ENCODE data around the gene FMN1. TPM values are rescaled to one million over a fixed set of nuclear protein-coding genes. Genes with fewer than 3 reads are reported as not detected.
"Not testable (repeated sequence)": the region's sequence is repeated elsewhere in the genome, so short reads cannot be mapped to it uniquely, and the experiment has no call there.

Gene FMN1
- total RNA-seq, 1 experiment from 2014 or later: 1.4 TPM

GRCh38 chr15:32852017-32852416 is 342.5 kb downstream of the FMN1 start:
- DNase-seq (ENCODE audit: low read depth): no peak
- in situ Hi-C loops (cut with HindIII; ENCODE audit: low pct_unique_long_range_greater_than_20kb, low sequenced_read_pairs): no loop called here

DNA sequence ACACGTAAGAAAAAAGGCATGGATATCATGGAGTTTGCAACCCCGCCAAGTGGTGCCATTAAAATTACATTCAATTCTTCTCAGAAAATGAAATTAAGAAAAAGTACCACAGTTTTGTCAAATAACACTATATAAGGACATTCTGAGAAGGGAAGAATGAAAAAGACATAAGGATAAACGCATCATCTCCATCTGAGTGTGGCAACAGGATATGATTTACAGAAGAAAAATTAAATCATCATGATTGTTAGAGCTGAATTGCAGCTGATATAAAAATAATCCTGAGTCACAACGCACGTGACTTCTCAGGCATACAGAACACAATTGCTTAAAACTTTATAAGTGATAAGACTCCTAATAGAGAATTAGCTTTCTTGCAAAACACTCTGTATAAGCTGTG is 342.9 kb downstream of the FMN1 start:
- in situ Hi-C loops (cut with HindIII; ENCODE audit: low pct_unique_long_range_greater_than_20kb, low sequenced_read_pairs): no loop called here
- no peak for DNase-seq (ENCODE audit: low read depth)

- peak; percentile 81 for DNase-seq (ENCODE audit: low read depth)
- in situ Hi-C loops (cut with HindIII; ENCODE audit: low pct_unique_long_range_greater_than_20kb, low sequenced_read_pairs): no loop called here
These were observed 344.5 kb downstream of the FMN1 start for GRCh38 chr15:32849769-32850668.

DNA sequence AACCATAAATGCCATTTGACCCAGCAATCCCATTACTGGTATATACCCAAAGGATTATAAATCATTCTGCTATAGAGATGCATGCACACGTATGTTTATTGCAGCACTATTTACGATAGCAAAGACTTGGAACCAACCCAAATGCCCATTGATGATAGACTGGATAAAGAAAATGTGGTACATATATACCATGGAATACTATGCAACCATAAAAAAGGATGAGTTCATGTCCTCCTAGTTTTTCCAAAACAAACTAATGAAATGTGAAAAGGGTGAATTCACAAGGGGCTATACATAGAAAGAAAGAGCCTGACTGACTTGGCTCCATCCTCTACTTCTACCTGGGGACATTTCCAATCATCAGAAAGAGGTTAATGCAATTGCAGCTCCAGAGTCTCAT is 347.8 kb downstream of the FMN1 start:
- in situ Hi-C loops (cut with HindIII; ENCODE audit: low pct_unique_long_range_greater_than_20kb, low sequenced_read_pairs): not testable (repeated sequence)

GRCh38 chr15:32844118-32844711 is 350.3 kb downstream of the FMN1 start:
- in situ Hi-C loops (cut with HindIII; ENCODE audit: low pct_unique_long_range_greater_than_20kb, low sequenced_read_pairs): no loop called here
- no peak for DNase-seq (ENCODE audit: low read depth)

More for the DNA sequence above, 347.8 kb downstream of the FMN1 start:
- not testable (repeated sequence) for DNase-seq (ENCODE audit: low read depth)

DNA sequence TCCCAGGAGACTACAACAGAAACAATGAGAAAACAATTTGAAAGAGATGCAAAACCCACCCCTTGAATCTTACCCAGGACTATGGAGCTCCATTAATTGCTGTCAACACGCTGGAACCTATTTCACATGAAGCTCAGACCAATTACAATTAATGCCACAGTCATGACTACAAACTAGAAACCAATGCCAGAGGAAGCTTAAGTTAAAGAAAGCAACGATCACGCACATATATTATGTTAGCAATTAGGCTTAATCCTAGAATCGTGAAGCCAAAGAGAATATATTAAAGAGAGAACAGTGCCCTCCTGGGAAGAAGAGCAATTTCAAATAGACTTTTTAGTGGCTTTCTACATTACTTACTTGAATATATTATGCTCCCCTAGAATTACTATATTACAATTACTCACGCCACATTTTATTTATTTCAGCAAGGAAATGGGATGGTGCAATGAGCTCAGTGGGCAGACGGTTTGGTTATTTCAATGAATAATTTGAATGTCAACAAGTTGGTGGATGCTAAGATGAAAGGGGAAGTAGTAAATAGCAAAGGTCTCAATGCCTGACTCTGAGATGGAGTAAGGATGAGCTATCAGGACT is 351.2 kb downstream of the FMN1 start:
- in situ Hi-C loops (cut with HindIII; ENCODE audit: low pct_unique_long_range_greater_than_20kb, low sequenced_read_pairs): no loop called here
- no peak for DNase-seq (ENCODE audit: low read depth)

- in situ Hi-C loops (cut with HindIII; ENCODE audit: low pct_unique_long_range_greater_than_20kb, low sequenced_read_pairs): no loop called here
- no peak for DNase-seq (ENCODE audit: low read depth)
These were observed 352.4 kb downstream of the FMN1 start for GRCh38 chr15:32842081-32842480.

DNA sequence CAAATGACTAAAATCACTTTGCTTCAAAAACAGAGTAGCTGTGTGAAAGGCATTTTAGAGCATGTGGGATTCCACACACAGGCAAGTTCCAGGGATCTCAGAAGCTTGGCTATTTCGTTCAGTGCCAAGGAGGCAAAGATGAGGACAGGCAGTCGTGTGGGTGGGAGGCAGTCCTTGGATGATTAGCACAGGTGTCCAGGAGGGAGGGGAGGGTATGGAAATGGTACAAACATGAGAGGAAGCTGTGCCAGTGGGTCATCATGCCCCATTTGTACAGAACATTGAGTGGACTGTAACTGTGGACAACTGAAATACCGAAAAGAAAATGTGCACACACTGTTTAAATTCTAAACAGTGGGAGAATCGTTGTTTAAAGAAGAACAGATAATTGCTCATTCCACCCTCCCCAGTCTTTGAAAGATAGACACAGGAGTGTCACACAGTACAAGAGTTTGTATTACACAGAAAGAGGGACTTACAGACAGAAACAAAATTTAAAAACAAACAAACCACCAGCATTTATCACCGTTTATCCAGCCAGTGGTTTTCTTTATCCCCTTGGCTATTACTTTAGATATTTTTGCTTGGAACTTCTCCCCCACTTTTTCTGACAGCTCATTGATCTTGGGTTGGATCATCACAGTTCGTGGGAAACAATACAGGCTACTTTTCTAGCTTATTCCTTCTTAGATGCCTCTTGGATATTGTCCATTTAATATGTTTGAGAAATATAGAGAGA is 353.8 kb downstream of the FMN1 start:
- DNase-seq (ENCODE audit: low read depth): no peak
- in situ Hi-C loops (cut with HindIII; ENCODE audit: low pct_unique_long_range_greater_than_20kb, low sequenced_read_pairs): no loop called here

GRCh38 chr15:32838820-32839219 is 355.7 kb downstream of the FMN1 start:
- peak; percentile 80 for DNase-seq (ENCODE audit: low read depth)
- in situ Hi-C loops (cut with HindIII; ENCODE audit: low pct_unique_long_range_greater_than_20kb, low sequenced_read_pairs): no loop called here

DNA sequence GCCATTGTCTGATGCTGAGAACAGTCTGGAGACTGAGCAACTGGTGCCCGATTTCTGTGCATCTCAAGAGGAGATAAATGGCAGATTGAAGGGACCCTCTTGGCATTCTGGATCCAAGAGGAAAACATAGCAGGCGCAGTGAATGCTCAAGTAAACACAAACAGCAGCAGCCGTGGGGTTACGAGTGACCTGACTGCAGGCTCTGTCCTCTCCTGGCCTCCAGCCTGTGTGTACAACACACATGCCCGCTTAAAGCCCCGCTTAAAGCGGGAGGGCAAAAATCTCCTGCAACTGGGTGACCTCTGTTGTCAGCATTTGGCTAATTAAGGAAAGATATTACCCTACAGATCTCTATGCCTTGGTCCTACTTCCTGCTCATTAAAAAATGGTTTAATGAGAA is 356.2 kb downstream of the FMN1 start:
- no peak for DNase-seq (ENCODE audit: low read depth)
- in situ Hi-C loops (cut with HindIII; ENCODE audit: low pct_unique_long_range_greater_than_20kb, low sequenced_read_pairs): no loop called here

- DNase-seq (ENCODE audit: low read depth): no peak
- in situ Hi-C loops (cut with HindIII; ENCODE audit: low pct_unique_long_range_greater_than_20kb, low sequenced_read_pairs): no loop called here
These were observed 356.6 kb downstream of the FMN1 start for GRCh38 chr15:32837935-32838334.

- in situ Hi-C loops (cut with HindIII; ENCODE audit: low pct_unique_long_range_greater_than_20kb, low sequenced_read_pairs): no loop called here
- DNase-seq (ENCODE audit: low read depth): no peak
These were observed 360.4 kb downstream of the FMN1 start for GRCh38 chr15:32834156-32834555.

- in situ Hi-C loops (cut with HindIII; ENCODE audit: low pct_unique_long_range_greater_than_20kb, low sequenced_read_pairs): no loop called here
- no peak for DNase-seq (ENCODE audit: low read depth)
These were observed 361.1 kb downstream of the FMN1 start for GRCh38 chr15:32833379-32833821.

DNA sequence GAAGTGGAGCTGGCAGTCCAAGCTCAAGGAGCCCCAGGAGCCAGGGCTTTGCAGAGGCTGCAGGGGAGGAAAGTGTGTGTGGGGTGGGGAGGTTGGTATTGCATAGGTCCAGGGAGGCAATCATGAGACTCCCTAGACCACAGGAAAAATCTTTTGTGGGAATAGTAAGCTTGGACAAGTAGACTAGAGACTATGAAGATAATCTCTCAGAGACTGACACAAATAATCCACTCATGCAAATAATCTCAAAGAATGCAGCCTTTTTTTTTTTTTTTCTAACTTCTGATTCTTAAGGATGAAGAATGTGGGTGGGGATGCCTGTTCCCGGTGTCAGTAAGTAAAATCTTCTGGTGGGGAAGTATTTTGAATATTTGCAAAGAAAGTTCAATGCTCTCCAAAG is 363.0 kb downstream of the FMN1 start:
- in situ Hi-C loops (cut with HindIII; ENCODE audit: low pct_unique_long_range_greater_than_20kb, low sequenced_read_pairs): no loop called here
- no peak for DNase-seq (ENCODE audit: low read depth)

GRCh38 chr15:32830241-32830640 is 364.3 kb downstream of the FMN1 start:
- no peak for DNase-seq (ENCODE audit: low read depth)
- in situ Hi-C loops (cut with HindIII; ENCODE audit: low pct_unique_long_range_greater_than_20kb, low sequenced_read_pairs): no loop called here

DNA sequence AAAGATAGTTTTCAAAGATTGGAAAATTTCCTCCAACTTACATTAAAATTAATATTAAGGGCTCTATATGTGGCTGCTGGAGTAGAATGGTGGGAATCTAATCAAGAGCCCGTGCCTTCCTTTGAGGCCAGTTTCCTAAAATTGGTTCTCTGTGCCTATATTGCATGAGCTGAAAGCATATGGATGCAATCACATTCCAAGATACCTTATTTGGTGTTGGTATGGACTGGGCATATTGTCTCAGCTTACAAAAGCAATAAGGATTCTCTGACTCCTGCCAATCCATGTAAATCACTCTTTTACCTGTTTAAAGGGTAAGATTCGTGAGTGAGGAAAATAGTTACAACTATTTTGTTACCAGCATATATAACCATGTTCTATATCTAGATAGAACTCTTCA is 365.1 kb downstream of the FMN1 start:
- DNase-seq (ENCODE audit: low read depth): no peak
- in situ Hi-C loops (cut with HindIII; ENCODE audit: low pct_unique_long_range_greater_than_20kb, low sequenced_read_pairs): no loop called here

- peak; percentile 62 for DNase-seq (ENCODE audit: low read depth)
- in situ Hi-C loops (cut with HindIII; ENCODE audit: low pct_unique_long_range_greater_than_20kb, low sequenced_read_pairs): no loop called here
These were observed 365.9 kb downstream of the FMN1 start for GRCh38 chr15:32828507-32829186.

DNA sequence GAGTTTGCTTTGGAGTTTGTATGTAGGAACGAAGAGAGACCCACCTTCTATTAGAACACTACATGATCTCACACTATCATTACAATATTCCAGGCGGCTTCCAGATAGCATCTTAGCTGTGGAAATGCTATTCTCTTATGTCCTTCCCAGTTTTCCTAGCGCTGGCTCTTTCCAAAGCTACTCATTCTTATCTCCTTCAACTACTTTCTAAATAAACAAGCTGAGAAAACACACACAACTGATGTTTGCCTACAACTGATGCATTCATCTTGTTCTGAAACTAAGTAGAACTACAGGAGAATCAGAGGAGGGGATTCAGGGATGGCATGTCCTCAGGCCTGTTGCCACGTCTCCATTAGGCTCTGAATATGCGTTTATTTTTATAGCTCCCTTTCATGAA is 367.8 kb downstream of the FMN1 start:
- no peak for DNase-seq (ENCODE audit: low read depth)
- in situ Hi-C loops (cut with HindIII; ENCODE audit: low pct_unique_long_range_greater_than_20kb, low sequenced_read_pairs): no loop called here

Measured in Caki2 (cell line).